K562 (cell line): ENCODE measurements around the gene PPAT. TPM values are rescaled to one million over a fixed set of nuclear protein-coding genes. Genes with fewer than 3 reads are reported as not detected.

Source experiments
- CHAMP1 ChIP-seq: fragments of 450-650 bp; IDR thresholded peaks from 2 replicates; pipeline ENCODE4 v1.6.1; 2016; ENCODE audit warnings: mild to moderate bottlenecking
- CTBP1 ChIP-seq: fragments of 450-650 bp; IDR thresholded peaks from 2 replicates; pipeline ENCODE4 v1.6.1; 2016; ENCODE audit warnings: borderline replicate concordance
- DPF2 ChIP-seq: fragments of 450-650 bp; IDR thresholded peaks from 2 replicates; pipeline ENCODE4 v1.6.1; 2016
- ELK3 ChIP-seq: fragments of 450-650 bp; formaldehyde crosslinking; IDR thresholded peaks from 2 replicates; pipeline ENCODE4 v1.4.0; 2020; ENCODE audit warnings: mild to moderate bottlenecking
- ESRRB ChIP-seq: fragments of 250-450 bp; sonication (Bioruptor Pico); IDR thresholded peaks from 2 replicates; pipeline ENCODE4 v1.5.0; 2020; ENCODE audit warnings: mild to moderate bottlenecking, moderate library complexity, borderline replicate concordance
- FUS ChIP-seq: fragments of 200-400 bp; formaldehyde crosslinking; optimal IDR thresholded peaks from 2 replicates; pipeline ENCODE3; 2017; ENCODE audit warnings: low read depth, low read length
- HDAC3 ChIP-seq: fragments of 450-650 bp; IDR thresholded peaks from 2 replicates; pipeline ENCODE4 v1.6.1; 2018; ENCODE audit warnings: borderline replicate concordance, mild to moderate bottlenecking, moderate library complexity; ENCODE audit not compliant: partially characterized antibody
- IRF2 ChIP-seq: sonication (generic); formaldehyde crosslinking; IDR thresholded peaks from 2 replicates; pipeline ENCODE4 v1.8.1; 2022; ENCODE audit warnings: mild to moderate bottlenecking, missing genetic modification reagents
- KDM1A ChIP-seq, 2 experiments: fragments of 450-650 bp; IDR thresholded peaks; 2 replicates each; pipeline ENCODE4 v1.6.1; 2016; ENCODE audit warnings: mild to moderate bottlenecking in 2 of 2
- LEF1 ChIP-seq: fragments of 450-650 bp; IDR thresholded peaks from 2 replicates; pipeline ENCODE4 v1.6.1; 2016; ENCODE audit warnings: mild to moderate bottlenecking
- MTA1 ChIP-seq: fragments of 450-650 bp; IDR thresholded peaks from 2 replicates; pipeline ENCODE4 v1.6.1; 2017; ENCODE audit warnings: borderline replicate concordance
- NCOA4 ChIP-seq: fragments of 450-650 bp; IDR thresholded peaks from 2 replicates; pipeline ENCODE4 v1.6.1; 2018; ENCODE audit warnings: mild to moderate bottlenecking; ENCODE audit not compliant: partially characterized antibody
- NFIC ChIP-seq: fragments of 450-650 bp; IDR thresholded peaks from 2 replicates; pipeline ENCODE4 v1.6.1; 2017; ENCODE audit warnings: mild to moderate bottlenecking, inconsistent platforms
- PHB2 ChIP-seq: fragments of 450-650 bp; IDR thresholded peaks from 2 replicates; pipeline ENCODE4 v1.6.1; 2017; ENCODE audit warnings: low read depth
- POLR2AphosphoS5 ChIP-seq: IDR thresholded peaks from 2 replicates; pipeline ENCODE4 v1.6.1; 2011; ENCODE audit warnings: mild to moderate bottlenecking, low read depth, low read length, moderate library complexity; ENCODE audit not compliant: control insufficient read depth, insufficient read depth
- SETDB1 ChIP-seq: IDR thresholded peaks from one replicate; pipeline ENCODE4 v1.6.1; 2012; ENCODE audit warnings: low read length, control low read depth, inconsistent platforms
- SMARCC2 ChIP-seq: fragments of 450-650 bp; IDR thresholded peaks from 2 replicates; pipeline ENCODE4 v1.6.1; 2017; ENCODE audit warnings: antibody characterized with exemption, moderate library complexity, mild to moderate bottlenecking, low read depth
- SOX6 ChIP-seq: fragments of 450-650 bp; IDR thresholded peaks from 2 replicates; pipeline ENCODE4 v1.6.1; 2014; ENCODE audit warnings: mild to moderate bottlenecking
- SREBF1 ChIP-seq: fragments of 150-350 bp; IDR thresholded peaks from 2 replicates; pipeline ENCODE4 v1.6.1; 2014; ENCODE audit warnings: antibody characterized with exemption, low read depth, low read length, borderline replicate concordance
- SUPT5H ChIP-seq: fragments of 450-650 bp; IDR thresholded peaks from 2 replicates; pipeline ENCODE4 v1.6.1; 2016
- ZNF197 ChIP-seq: fragments of 200-800 bp; sonication (Bioruptor generic); IDR thresholded peaks from 2 replicates; pipeline ENCODE4 v1.6.1; 2016; ENCODE audit warnings: low read depth, missing genetic modification characterization, missing compliant biosample characterization
- ZNF24 ChIP-seq: fragments of 450-650 bp; IDR thresholded peaks from 2 replicates; pipeline ENCODE4 v1.6.1; 2016
- polyA plus RNA-seq, 8 experiments: library from polyadenylated mRNA; depleted of rRNA in 4 of 8; stranded (reverse) in 5 of 8; unstranded in 3 of 8; fragments of >200 nt; fragmentation: Nextera tagmentation in 2 of 8; fragmentation: Illumina TruSeq in 1 of 8; extraction: Ambion mirVana in 2 of 8; extraction: Trizol in 1 of 8; gene quantifications; 2 replicates each; pipeline versions ENCODE4 v1.2.1 to v1.2.3, GENCODE V29; 2011 to 2014; ENCODE audit warnings: inconsistent platforms in 1 of 8, missing spikeins in 1 of 8
- total RNA-seq, 7 experiments: library from RNA; depleted of rRNA in 6 of 7; stranded (reverse); fragments of >200 nt in 6 of 7; fragmentation: Illumina TruSeq in 2 of 7; extraction: Trizol in 2 of 7; gene quantifications; 2 replicates each; pipeline versions ENCODE4 v1.2.1 to v1.2.3, GENCODE V29; 2011 to 2021; ENCODE audit warnings: low replicate concordance in 1 of 7
- TF ChIP-seq, protein P1 (sequence below): fragments of 150-350 bp; conservative IDR thresholded peaks from 2 replicates; pipeline ENCODE4 v1.6.1; 2014; ENCODE audit warnings: low read length
- TF ChIP-seq, protein P2 (sequence below), 2 experiments: fragments of 250-450 bp in 1 of 2; fragments of 450-650 bp in 1 of 2; sonication (Bioruptor Pico) in 1 of 2; IDR thresholded peaks; 2 replicates each; pipeline versions ENCODE4 v1.6.1 to v1.8.0; 2016 to 2021; ENCODE audit warnings: mild to moderate bottlenecking in 2 of 2, moderate library complexity in 2 of 2, missing compliant biosample characterization in 1 of 2, missing genetic modification characterization in 1 of 2

Gene PPAT
- total and polyA plus RNA-seq, 9 of the 15 experiments (the other 6 are each of a cell fraction or from before 2014, with no cell fraction given): 36.2 to 75.8 (median 55.5) TPM

GRCh38 chr4:56389558-56389957 is 45.9 kb downstream of the PPAT start (continued):
- TF ChIP-seq, protein P1, sequence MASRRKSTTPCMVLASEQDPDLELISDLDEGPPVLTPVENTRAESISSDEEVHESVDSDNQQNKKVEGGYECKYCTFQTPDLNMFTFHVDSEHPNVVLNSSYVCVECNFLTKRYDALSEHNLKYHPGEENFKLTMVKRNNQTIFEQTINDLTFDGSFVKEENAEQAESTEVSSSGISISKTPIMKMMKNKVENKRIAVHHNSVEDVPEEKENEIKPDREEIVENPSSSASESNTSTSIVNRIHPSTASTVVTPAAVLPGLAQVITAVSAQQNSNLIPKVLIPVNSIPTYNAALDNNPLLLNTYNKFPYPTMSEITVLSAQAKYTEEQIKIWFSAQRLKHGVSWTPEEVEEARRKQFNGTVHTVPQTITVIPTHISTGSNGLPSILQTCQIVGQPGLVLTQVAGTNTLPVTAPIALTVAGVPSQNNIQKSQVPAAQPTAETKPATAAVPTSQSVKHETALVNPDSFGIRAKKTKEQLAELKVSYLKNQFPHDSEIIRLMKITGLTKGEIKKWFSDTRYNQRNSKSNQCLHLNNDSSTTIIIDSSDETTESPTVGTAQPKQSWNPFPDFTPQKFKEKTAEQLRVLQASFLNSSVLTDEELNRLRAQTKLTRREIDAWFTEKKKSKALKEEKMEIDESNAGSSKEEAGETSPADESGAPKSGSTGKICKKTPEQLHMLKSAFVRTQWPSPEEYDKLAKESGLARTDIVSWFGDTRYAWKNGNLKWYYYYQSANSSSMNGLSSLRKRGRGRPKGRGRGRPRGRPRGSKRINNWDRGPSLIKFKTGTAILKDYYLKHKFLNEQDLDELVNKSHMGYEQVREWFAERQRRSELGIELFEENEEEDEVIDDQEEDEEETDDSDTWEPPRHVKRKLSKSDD: no peak
- TF ChIP-seq CTBP1 (peak; percentile 85), ZNF197 (no peak), ZNF24 (no peak), HDAC3 (peak; percentile 68), ESRRB (no peak), FUS (no peak), LEF1 (peak; percentile 80), IRF2 (CRISPR knock-in tag) (no peak), SUPT5H (0 out of 2 replicates have a peak, but pooled peaks have one; percentile 13), NFIC (peak; percentile 65), PHB2 (peak; percentile 62; the same call in 1 of the 2 replicates), POLR2AphosphoS5 (peak; percentile 76), CHAMP1 (peak; percentile 25; the same call in 1 of the 2 replicates), SOX6 (peak; percentile 85), SREBF1 (no peak), DPF2 (peak; percentile 96), KDM1A (IDR thresholded peaks at IDR 0.05) (peak in 1 of 2 experiments; percentile 64; a peak in 1 of 4 replicates), MTA1 (0 out of 2 replicates have a peak, but pooled peaks have one; percentile 35), NCOA4 (no peak), SMARCC2 (peak; percentile 83), SETDB1 (no peak), ELK3 (no peak)
- TF ChIP-seq, protein P2, sequence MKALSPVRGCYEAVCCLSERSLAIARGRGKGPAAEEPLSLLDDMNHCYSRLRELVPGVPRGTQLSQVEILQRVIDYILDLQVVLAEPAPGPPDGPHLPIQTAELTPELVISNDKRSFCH (CRISPR knock-in tag; IDR thresholded peaks at IDR 0.05): no peak
- TF ChIP-seq, protein P2 (tag; IDR thresholded peaks at IDR 0.05): no peak
